ENCODE results near the gene STIP1. TPM values are rescaled to one million over a fixed set of nuclear protein-coding genes. Genes with fewer than 3 reads are reported as not detected.
A peak's percentile ranks its signal among the peaks of the same experiment; 100 is the strongest.

STIP1 gene
- total RNA-seq, 2 experiments from 2014 or later = 258 to 269 TPM

GRCh38 chr11:64229744-64230170 lies 43.8 kb downstream of the STIP1 start:
- peaks cover 53% of the 10 kb centered on the region for H3K4me1 Mint-ChIP-seq
- peak overlapping the region; percentile 85 for H3K4me3 Mint-ChIP-seq
- H3K9me3 Mint-ChIP-seq = no peaks in the 10 kb centered on the region
- H3K27me3 Mint-ChIP-seq = no peaks in the 10 kb centered on the region
- ChIA-PET CTCF (interaction anchor here (2.2 to 5.1 kb wide), 2 partner anchors 24 to 74 kb away, joined by 9 to 40 read pairs; partner anchors contain the start of gene FERMT3), POLR2A (interaction anchor here (1.0 to 6.7 kb wide), 7 partner anchors 14 to 88 kb away, joined by 3 to 49 read pairs (median 4); partner anchors contain the start of genes FERMT3, FKBP2, PRDX5 and STIP1)
- peak overlapping the region; percentile 81 for H3K27ac Mint-ChIP-seq
- peaks cover 18% of the 10 kb centered on the region for H3K36me3 Mint-ChIP-seq (ENCODE audit: low read depth)
- no peak for DNase-seq

GRCh38 chr11:64230171-64230984 lies 44.4 kb downstream of the STIP1 start, which contains the start of gene DNAJC4:
TSS of gene DNAJC4 (plus strand) at chr11:64230548. CDS start at chr11:64230855, 307 bp downstream.
- peak; percentile 92 for DNase-seq
- Mint-ChIP-seq H3K9me3 (no peaks in the 10 kb centered on the region), H3K4me1 (peaks cover 51% of the 10 kb centered on the region), H3K4me3 (peak within 1 kb of the TSS; percentile 85), H3K36me3 (ENCODE audit: low read depth) (peaks cover 14% of the 10 kb centered on the region), H3K27ac (peak within 1 kb of the TSS; percentile 81), H3K27me3 (no peaks in the 10 kb centered on the region)
- POLR2A ChIA-PET = interaction anchor here (1.0 to 6.7 kb wide), 7 partner anchors 13 to 87 kb away, joined by 3 to 49 read pairs (median 4); partner anchors contain the start of genes FERMT3, FKBP2, PRDX5 and STIP1
- CTCF ChIA-PET = interaction anchor here (0.7 to 5.1 kb wide), 3 partner anchors 24 to 1389 kb away, joined by 3 to 40 read pairs (median 9); partner anchors contain the start of gene FERMT3

DNA sequence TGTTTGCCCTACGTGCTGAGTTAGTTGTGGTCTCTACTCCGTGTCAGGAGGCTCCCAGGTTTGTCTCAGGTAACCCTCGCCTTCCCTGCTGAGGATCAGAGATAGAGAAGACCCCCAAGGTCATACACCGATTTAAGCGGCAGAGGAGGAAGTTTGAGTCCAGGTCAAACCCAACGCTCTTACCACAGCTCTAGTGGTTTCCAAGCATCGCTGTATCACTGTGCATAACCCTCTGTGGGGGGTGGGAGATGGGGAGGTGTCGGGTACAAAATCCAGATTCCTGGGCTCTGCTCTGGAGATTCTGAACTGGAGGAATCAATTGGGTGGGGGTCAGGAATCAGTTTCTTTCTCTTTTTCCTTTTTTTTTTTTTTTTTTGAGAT lies 45.0 kb downstream of the STIP1 start:
- Mint-ChIP-seq H3K27me3 (no peaks in the 10 kb centered on the region), H3K4me1 (peaks cover 56% of the 10 kb centered on the region), H3K9me3 (no peaks in the 10 kb centered on the region), H3K36me3 (ENCODE audit: low read depth) (peaks cover 14% of the 10 kb centered on the region), H3K27ac (peak overlapping the region; percentile 62), H3K4me3 (peak overlapping the region; percentile 85)
- no peak for DNase-seq
- POLR2A ChIA-PET = interaction anchor here (1.4 to 6.7 kb wide), 4 partner anchors 13 to 87 kb away, joined by 4 to 49 read pairs (median 8); partner anchors contain the start of genes FERMT3, FKBP2, PRDX5 and TRMT112
- CTCF ChIA-PET = interaction anchor here (0.7 kb wide), 1 partner anchor 1390 kb away, joined by 3 read pairs; no protein-coding TSS in a partner anchor

- Mint-ChIP-seq H3K27me3 (no peaks in the 10 kb centered on the region), H3K4me3 (peak overlapping the region; percentile 85), H3K36me3 (ENCODE audit: low read depth) (peaks cover 14% of the 10 kb centered on the region), H3K4me1 (peaks cover 56% of the 10 kb centered on the region), H3K9me3 (no peaks in the 10 kb centered on the region), H3K27ac (no peak overlapping the region)
- ChIA-PET CTCF (no interaction called here), POLR2A (interaction anchor here (1.4 to 6.7 kb wide), 4 partner anchors 12 to 73 kb away, joined by 4 to 49 read pairs (median 8); partner anchors contain the start of genes FERMT3, FKBP2 and STIP1)
- DNase-seq = no peak
Measured at GRCh38 chr11:64231546-64231945, 45.6 kb downstream of the STIP1 start.

GRCh38 chr11:64232182-64232966 lies 46.4 kb downstream of the STIP1 start:
- peaks cover 50% of the 10 kb centered on the region for H3K4me1 Mint-ChIP-seq
- no peaks in the 10 kb centered on the region for H3K9me3 Mint-ChIP-seq
- no peak for DNase-seq
- H3K4me3 Mint-ChIP-seq = peak overlapping the region; percentile 85
- H3K36me3 Mint-ChIP-seq (ENCODE audit: low read depth) = peaks cover 16% of the 10 kb centered on the region
- CTCF ChIA-PET = interaction anchor here (0.8 kb wide), 2 partner anchors 28 to 85 kb away, joined by 3 to 5 read pairs; partner anchors contain the start of gene TRMT112
- no peaks in the 10 kb centered on the region for H3K27me3 Mint-ChIP-seq
- no peak overlapping the region for H3K27ac Mint-ChIP-seq
- POLR2A ChIA-PET = interaction anchor here (1.0 to 6.7 kb wide), 6 partner anchors 8 to 69 kb away, joined by 3 to 49 read pairs (median 4); partner anchors contain the start of genes FERMT3, FKBP2 and STIP1

GRCh38 chr11:64232967-64233315 lies 47.0 kb downstream of the STIP1 start:
- Mint-ChIP-seq H3K27me3 (no peaks in the 10 kb centered on the region), H3K4me1 (peaks cover 48% of the 10 kb centered on the region), H3K36me3 (ENCODE audit: low read depth) (peaks cover 19% of the 10 kb centered on the region), H3K4me3 (peak overlapping the region; percentile 53), H3K27ac (no peak overlapping the region), H3K9me3 (no peaks in the 10 kb centered on the region)
- POLR2A ChIA-PET = interaction anchor here (1.0 to 6.7 kb wide), 8 partner anchors 9 to 68 kb away, joined by 3 to 49 read pairs (median 4); partner anchors contain the start of genes FERMT3, FKBP2 and STIP1
- CTCF ChIA-PET = interaction anchor here (0.8 kb wide), 2 partner anchors 29 to 85 kb away, joined by 3 to 5 read pairs; partner anchors contain the start of gene TRMT112
- no peak for DNase-seq

GRCh38 chr11:64233913-64234586 lies 48.1 kb downstream of the STIP1 start, which contains the start of gene VEGFB:
TSS of gene VEGFB (plus strand) at chr11:64234584. CDS start at chr11:64234834, 250 bp downstream.
- peak; percentile 79 for DNase-seq
- no peaks in the 10 kb centered on the region for H3K27me3 Mint-ChIP-seq
- H3K9me3 Mint-ChIP-seq = no peaks in the 10 kb centered on the region
- H3K36me3 Mint-ChIP-seq (ENCODE audit: low read depth) = peaks cover 18% of the 10 kb centered on the region
- CTCF ChIA-PET = interaction anchor here (2.0 kb wide), 1 partner anchor 16 kb away, joined by 5 read pairs; no protein-coding TSS in a partner anchor
- peak within 1 kb of the TSS; percentile 83 for H3K4me3 Mint-ChIP-seq
- peaks cover 46% of the 10 kb centered on the region for H3K4me1 Mint-ChIP-seq
- H3K27ac Mint-ChIP-seq = peak within 1 kb of the TSS; percentile 26
- POLR2A ChIA-PET = interaction anchor here (0.7 to 6.7 kb wide), 6 partner anchors 9 to 48 kb away, joined by 3 to 49 read pairs (median 7); partner anchors contain the start of genes FERMT3, FKBP2 and STIP1

GRCh38 chr11:64234647-64235379 lies 48.8 kb downstream of the STIP1 start:
- Mint-ChIP-seq H3K27me3 (no peaks in the 10 kb centered on the region), H3K27ac (no peak overlapping the region), H3K36me3 (ENCODE audit: low read depth) (peaks cover 12% of the 10 kb centered on the region), H3K4me3 (peak overlapping the region; percentile 83), H3K9me3 (no peaks in the 10 kb centered on the region), H3K4me1 (peaks cover 43% of the 10 kb centered on the region)
- POLR2A ChIA-PET = interaction anchor here (0.5 to 6.7 kb wide), 5 partner anchors 9 to 49 kb away, joined by 3 to 49 read pairs (median 5); partner anchors contain the start of genes FERMT3, FKBP2, NUDT22 and STIP1
- CTCF ChIA-PET = interaction anchor here (2.0 kb wide), 1 partner anchor 15 kb away, joined by 5 read pairs; no protein-coding TSS in a partner anchor
- DNase-seq = peak; percentile 65

DNA sequence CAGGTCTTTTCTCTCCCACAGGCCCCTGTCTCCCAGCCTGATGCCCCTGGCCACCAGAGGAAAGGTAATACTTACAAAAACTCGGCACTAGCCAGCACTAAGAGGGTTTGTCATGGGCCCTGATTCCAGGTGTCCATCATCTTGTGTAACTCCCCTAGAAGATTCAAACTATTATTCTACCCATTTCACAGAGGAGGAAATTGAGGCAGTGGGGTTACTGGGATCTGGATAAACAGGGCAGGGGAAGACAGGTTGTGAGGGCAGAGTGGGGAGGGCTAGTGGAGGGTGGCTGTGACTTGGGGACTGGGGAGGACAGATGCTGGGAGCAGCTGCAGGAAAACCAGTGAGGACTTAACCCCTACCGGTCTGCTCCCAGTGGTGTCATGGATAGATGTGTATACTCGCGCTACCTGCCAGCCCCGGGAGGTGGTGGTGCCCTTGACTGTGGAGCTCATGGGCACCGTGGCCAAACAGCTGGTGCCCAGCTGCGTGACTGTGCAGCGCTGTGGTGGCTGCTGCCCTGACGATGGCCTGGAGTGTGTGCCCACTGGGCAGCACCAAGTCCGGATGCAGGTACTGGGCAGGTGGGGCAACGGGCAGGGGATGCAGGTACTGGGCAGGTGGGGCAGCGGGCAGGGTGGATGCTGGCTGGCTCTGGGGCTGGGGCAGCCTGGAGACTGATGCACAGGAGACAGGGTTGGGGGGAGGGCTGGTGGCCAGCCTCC lies 49.6 kb downstream of the STIP1 start:
- ChIA-PET POLR2A (interaction anchor here (0.6 to 2.1 kb wide), 7 partner anchors 10 to 900 kb away, joined by 3 to 10 read pairs (median 3); partner anchors contain the start of genes FERMT3, NUDT22, STIP1 and TRPT1), CTCF (interaction anchor here (1.6 to 2.2 kb wide), 3 partner anchors 15 to 68 kb away, joined by 5 to 10 read pairs (median 5); partner anchors contain the start of gene FERMT3)
- H3K4me3 Mint-ChIP-seq = peak overlapping the region; percentile 83
- peaks cover 46% of the 10 kb centered on the region for H3K4me1 Mint-ChIP-seq
- H3K36me3 Mint-ChIP-seq (ENCODE audit: low read depth) = peaks cover 12% of the 10 kb centered on the region
- H3K27ac Mint-ChIP-seq = no peak overlapping the region
- no peaks in the 10 kb centered on the region for H3K9me3 Mint-ChIP-seq
- DNase-seq = no peak
- H3K27me3 Mint-ChIP-seq = no peaks in the 10 kb centered on the region

- Mint-ChIP-seq H3K9me3 (no peaks in the 10 kb centered on the region), H3K4me1 (peaks cover 40% of the 10 kb centered on the region), H3K27me3 (no peaks in the 10 kb centered on the region), H3K4me3 (no peak overlapping the region), H3K27ac (no peak overlapping the region), H3K36me3 (ENCODE audit: low read depth) (peaks cover 12% of the 10 kb centered on the region)
- POLR2A ChIA-PET = interaction anchor here (1.5 to 3.6 kb wide), 2 partner anchors 11 to 30 kb away, joined by 9 to 19 read pairs; partner anchors contain the start of genes FERMT3, NUDT22 and TRPT1
- DNase-seq = no peak
- CTCF ChIA-PET = interaction anchor here (1.6 to 2.2 kb wide), 2 partner anchors 31 to 66 kb away, joined by 5 to 10 read pairs; partner anchors contain the start of gene FERMT3
Measured at GRCh38 chr11:64237484-64237951, 51.5 kb downstream of the STIP1 start.

All from activated CD4-positive, alpha-beta memory T cell treated with anti-CD3 and anti-CD28 coated beads, Interleukin-2, amount 10 ng/mL, durations not matched to agents 7 days and 5 days (primary cell).